ENCODE data around the gene SRGAP1.

Gene SRGAP1

DNA sequence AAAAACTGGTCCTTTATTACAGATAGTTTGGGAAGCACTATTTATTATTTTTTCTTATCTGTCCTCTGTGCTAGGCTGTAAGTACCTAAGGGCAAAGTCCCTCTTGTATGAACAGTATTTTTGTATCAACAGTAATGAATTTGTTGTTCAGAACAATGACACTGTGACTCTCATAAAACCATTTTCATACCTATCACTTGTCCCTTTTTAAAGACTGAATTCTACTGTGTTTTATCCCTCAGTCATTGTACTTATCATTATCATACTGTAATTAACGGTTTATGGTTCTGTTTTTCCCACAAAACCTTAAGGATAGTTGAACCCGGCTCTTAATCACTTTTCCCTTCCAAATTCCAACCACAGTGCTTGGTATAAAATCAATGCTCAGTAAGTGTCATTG, 69.4 kb downstream of the SRGAP1 start:
- TF ChIP-seq, protein P1, sequence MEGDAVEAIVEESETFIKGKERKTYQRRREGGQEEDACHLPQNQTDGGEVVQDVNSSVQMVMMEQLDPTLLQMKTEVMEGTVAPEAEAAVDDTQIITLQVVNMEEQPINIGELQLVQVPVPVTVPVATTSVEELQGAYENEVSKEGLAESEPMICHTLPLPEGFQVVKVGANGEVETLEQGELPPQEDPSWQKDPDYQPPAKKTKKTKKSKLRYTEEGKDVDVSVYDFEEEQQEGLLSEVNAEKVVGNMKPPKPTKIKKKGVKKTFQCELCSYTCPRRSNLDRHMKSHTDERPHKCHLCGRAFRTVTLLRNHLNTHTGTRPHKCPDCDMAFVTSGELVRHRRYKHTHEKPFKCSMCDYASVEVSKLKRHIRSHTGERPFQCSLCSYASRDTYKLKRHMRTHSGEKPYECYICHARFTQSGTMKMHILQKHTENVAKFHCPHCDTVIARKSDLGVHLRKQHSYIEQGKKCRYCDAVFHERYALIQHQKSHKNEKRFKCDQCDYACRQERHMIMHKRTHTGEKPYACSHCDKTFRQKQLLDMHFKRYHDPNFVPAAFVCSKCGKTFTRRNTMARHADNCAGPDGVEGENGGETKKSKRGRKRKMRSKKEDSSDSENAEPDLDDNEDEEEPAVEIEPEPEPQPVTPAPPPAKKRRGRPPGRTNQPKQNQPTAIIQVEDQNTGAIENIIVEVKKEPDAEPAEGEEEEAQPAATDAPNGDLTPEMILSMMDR (IDR thresholded peaks at IDR 0.05; ENCODE audit: low read depth, low read length, missing control alignments) = no peak
- H3K4me3 ChIP-seq (ENCODE audit: low read depth, low read length) = no peak overlapping the region
- no peak for DNase-seq (ENCODE audit: low read depth)

DNA sequence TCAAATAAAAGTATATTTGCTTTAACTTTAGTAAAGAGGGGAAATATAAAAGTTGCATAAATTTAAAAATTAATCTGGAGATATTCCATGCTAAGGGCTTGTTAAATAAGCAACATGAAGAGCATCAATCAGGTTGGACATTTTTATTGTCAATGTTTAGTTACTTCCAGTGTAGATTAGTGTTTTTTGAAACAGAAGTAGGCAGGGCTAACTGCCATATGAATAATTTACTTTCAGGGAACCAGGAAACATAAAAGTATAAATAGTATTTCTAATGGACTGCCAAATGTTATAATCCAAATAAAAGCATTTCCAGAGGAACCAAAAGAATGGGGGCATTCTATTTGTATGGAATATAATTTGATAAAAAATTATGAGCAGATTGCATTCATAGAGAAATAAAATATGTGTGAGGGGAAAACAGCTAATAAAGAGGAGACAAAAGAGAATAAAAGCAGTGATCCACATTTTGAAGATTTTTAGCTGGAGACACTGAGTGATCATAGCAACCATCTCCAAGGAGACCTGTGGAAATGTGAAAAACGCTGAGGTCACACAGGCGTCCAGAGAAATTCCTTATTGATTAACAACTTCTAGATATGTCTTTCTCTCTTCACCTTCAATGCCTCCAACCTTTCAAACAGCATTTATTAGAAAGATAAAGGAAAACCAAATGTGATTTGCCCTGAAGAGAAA, 70.8 kb downstream of the SRGAP1 start:
- no peak overlapping the region for H3K4me3 ChIP-seq (ENCODE audit: low read depth, low read length)
- TF ChIP-seq, protein P1 (IDR thresholded peaks at IDR 0.05; ENCODE audit: low read depth, low read length, missing control alignments) = no peak
- no peak for DNase-seq (ENCODE audit: low read depth)

DNA sequence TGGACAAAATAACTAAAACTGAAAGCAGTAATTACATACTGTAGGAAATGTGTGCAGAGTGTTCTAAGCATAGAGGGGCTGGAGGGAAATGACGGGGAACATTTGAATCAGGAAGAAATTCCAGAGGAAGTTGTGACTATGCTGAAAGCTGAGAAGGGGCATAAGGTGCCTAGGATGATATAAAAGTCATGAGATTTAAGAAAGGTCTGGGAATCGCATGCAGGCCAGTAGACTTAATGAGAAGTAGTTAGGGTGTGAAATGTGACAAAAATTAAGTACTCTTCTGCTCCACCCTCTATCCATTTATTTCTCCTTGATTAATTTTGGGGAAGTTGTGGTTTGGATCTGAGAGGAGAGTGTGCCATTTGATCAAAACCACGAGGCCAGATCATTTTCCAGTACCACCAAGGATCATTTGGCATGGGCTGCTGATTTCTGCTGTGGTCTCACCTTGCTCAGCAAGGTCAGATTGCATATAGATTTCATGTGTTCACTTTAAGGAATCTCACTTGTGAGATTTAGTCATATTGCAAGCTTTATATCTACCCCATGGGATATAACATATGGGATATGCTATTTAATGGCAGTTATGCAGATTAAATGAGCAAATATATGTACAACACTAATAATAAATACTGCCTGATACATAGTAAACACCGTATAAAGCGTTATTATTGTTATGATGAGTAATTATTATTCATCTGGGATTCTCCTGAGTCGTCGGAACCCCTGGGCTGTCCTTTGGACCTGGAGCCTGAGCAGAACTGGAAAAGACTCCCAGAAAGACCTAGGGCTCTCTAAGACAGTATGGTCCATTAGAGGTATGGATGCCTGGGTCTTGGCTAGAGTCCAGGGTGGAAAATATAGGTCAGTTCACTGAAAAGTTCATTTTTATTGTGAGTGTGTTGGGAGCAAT, 72.3 kb downstream of the SRGAP1 start:
- DNase-seq (ENCODE audit: low read depth) = no peak
- H3K4me3 ChIP-seq (ENCODE audit: low read depth, low read length) = no peak overlapping the region
- TF ChIP-seq, protein P1 (IDR thresholded peaks at IDR 0.05; ENCODE audit: low read depth, low read length, missing control alignments) = no peak

DNA sequence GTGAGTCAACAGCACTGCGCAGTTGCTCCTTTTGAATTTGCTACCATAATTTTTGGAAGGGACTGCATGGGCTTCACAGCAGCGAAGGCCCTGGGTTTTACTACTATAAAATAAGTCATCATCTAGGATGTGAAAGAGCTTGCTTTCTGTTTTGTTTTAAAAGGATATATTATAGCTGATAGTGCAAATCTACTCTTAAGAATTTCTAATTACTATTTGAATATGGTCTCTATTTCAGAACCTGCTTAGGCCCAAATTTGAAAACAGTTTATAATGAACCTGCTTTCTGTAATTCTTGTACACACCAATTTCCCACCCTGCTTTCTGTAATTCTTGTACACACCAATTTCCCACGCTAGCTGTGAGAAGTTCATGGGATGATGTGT, 73.0 kb downstream of the SRGAP1 start:
- H3K4me3 ChIP-seq (ENCODE audit: low read depth, low read length) = no peak overlapping the region
- TF ChIP-seq, protein P1 (IDR thresholded peaks at IDR 0.05; ENCODE audit: low read depth, low read length, missing control alignments) = no peak
- DNase-seq (ENCODE audit: low read depth) = no peak

DNA sequence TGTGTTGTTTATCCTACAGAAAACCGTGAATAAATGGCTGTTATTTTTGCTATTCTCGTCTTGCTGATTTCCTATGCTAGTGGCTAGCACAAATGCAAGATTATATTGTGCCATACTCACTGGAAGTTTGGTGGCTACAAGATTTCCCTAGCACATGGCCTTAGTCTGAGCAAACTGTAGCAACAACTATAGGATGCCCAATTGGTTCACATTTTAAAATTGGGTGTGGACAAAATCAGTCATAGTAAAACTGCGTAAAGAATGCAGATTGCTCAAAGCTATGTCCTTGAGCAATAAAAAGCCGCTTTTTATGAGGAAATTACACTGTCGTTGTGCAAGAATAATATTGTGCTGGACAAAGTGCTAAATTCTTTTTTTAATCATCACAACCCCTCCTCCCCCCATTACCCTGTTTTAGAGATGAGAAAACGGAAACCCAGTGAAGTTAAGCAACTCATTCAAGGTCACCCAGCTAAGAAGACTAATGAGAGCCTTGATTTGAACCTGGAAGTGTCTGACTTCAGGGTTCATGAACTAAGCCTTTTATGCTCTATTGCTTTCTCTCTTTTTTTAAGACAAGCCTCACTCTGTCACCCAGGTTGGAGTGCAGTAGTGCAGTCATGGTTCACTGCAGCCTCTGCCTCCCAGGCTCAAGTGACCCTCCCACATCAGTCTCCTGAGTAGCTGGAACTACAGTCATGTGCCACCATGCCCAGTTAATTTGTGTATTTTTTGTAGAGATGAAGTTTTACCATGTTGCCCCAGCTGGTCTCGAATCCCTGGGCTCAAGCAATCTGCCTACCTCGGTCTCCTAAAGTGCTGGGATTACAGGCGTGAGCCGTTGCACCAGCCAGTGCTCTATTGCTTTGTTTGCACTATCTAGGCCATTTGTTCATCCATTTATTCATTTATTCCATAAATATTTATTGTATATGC, 73.6 kb downstream of the SRGAP1 start:
- DNase-seq (ENCODE audit: low read depth) = peak; percentile 15
- TF ChIP-seq, protein P1 (IDR thresholded peaks at IDR 0.05; ENCODE audit: low read depth, low read length, missing control alignments) = no peak
- H3K4me3 ChIP-seq (ENCODE audit: low read depth, low read length) = no peak overlapping the region

DNA sequence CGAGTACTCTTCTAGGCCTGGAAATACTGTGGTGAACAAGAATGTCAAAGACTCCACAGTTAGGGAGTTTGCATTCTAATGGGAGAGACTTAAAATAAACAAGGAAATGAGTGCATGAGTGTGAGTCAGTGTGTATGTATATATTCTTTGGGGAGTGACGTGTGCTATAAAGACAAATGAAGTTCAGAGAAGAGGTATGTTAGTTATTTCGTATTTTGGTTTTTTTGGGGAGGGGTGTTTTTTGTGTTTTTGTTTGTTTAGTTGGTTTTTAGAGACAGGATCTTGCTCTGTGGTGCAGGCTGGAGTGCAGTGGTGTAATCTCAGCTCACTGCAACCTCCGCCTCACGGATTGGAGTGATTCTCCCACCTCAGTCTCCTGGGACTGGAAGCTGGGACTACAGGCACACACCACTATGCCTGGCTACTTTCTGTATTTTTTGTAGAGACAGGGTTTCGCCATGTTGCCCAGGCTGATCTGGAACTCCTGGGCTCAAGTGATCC, 74.3 kb downstream of the SRGAP1 start:
- no peak for DNase-seq (ENCODE audit: low read depth)
- TF ChIP-seq, protein P1 (IDR thresholded peaks at IDR 0.05; ENCODE audit: low read depth, low read length, missing control alignments) = no peak
- no peak overlapping the region for H3K4me3 ChIP-seq (ENCODE audit: low read depth, low read length)
